22Rv1 (cell line): ENCODE results near the gene WASF1.
"Not testable (repeated sequence)": the region's sequence is repeated elsewhere in the genome, so short reads cannot be mapped to it uniquely, and the experiment has no call there.

Source experiments
- H3K27ac ChIP-seq: fragments of 450-650 bp; 2 replicates; pipeline ENCODE4 v1.5.1; 2017
- ZFX ChIP-seq: fragments of 450-650 bp; IDR thresholded peaks from 2 replicates; pipeline ENCODE4 v1.6.1; 2017; ENCODE audit warnings: antibody characterized with exemption, borderline replicate concordance
- TF ChIP-seq, protein P1 (sequence below): fragments of 450-650 bp; IDR thresholded peaks from 2 replicates; pipeline ENCODE4 v1.5.1; 2017; ENCODE audit warnings: mild to moderate bottlenecking

WASF1 gene

DNA sequence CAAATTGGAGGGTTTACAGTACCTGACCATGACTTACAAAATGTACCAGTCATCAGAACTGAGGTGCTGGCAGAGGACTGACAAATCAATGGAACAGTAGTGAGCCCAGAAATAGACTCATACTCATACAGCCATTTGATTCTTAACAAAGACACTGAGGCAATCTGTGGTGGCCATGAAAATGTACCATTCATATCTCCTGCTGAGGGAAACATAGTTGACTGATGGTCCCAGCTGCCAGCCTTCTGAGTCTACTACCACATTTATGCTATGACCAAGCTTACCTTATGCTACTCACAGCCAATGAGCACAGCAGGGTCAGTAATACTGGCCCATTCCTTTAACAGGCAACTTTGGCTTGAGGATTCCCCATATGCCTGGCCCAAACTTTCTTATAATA, 88.6 kb downstream of the WASF1 start:
- TF ChIP-seq, protein P1, sequence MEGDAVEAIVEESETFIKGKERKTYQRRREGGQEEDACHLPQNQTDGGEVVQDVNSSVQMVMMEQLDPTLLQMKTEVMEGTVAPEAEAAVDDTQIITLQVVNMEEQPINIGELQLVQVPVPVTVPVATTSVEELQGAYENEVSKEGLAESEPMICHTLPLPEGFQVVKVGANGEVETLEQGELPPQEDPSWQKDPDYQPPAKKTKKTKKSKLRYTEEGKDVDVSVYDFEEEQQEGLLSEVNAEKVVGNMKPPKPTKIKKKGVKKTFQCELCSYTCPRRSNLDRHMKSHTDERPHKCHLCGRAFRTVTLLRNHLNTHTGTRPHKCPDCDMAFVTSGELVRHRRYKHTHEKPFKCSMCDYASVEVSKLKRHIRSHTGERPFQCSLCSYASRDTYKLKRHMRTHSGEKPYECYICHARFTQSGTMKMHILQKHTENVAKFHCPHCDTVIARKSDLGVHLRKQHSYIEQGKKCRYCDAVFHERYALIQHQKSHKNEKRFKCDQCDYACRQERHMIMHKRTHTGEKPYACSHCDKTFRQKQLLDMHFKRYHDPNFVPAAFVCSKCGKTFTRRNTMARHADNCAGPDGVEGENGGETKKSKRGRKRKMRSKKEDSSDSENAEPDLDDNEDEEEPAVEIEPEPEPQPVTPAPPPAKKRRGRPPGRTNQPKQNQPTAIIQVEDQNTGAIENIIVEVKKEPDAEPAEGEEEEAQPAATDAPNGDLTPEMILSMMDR = no peak
- TF ChIP-seq ZFX = no peak
- H3K27ac ChIP-seq = no peak overlapping the region

DNA sequence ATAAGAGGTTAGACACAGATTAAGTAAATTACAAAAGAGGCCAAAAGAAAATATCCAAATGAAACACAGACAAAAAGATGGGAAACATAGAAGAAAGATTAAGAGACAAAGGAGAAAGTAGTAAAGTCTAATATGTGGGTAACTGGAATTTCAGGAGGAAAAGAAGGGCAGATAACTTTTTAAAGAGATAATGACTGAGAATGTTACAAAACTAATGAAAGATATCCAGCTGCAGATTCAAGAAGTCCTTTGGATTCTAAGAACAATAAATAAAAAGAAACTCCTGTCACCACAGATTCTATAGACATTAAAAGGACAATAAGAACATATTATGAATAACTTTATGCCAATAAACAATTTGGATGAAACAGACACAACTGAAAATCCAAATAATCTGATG, 90.1 kb downstream of the WASF1 start:
- TF ChIP-seq, protein P1 = no peak
- TF ChIP-seq ZFX = no peak
- H3K27ac ChIP-seq = no peak overlapping the region

DNA sequence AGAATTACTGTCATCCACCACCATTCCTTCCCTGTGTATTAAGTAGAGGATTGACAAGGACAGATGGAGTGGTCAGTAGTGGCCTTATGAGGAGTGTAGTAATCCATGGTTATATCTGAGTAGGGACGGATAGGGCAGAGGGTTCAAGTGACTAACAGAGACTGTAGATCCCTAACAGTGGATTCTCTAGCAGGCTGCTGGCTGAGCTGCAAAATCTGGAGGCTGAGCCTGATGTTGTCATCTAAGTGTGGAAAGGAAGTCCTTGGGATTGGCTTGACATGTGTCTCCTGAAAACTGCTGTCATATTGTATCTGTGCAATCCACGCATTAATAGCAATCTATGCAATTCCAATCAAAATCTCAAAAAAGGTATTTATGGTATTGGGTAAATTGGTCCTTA, 94.2 kb downstream of the WASF1 start:
- TF ChIP-seq, protein P1 = no peak
- no peak for TF ChIP-seq ZFX
- H3K27ac ChIP-seq = no peak overlapping the region

DNA sequence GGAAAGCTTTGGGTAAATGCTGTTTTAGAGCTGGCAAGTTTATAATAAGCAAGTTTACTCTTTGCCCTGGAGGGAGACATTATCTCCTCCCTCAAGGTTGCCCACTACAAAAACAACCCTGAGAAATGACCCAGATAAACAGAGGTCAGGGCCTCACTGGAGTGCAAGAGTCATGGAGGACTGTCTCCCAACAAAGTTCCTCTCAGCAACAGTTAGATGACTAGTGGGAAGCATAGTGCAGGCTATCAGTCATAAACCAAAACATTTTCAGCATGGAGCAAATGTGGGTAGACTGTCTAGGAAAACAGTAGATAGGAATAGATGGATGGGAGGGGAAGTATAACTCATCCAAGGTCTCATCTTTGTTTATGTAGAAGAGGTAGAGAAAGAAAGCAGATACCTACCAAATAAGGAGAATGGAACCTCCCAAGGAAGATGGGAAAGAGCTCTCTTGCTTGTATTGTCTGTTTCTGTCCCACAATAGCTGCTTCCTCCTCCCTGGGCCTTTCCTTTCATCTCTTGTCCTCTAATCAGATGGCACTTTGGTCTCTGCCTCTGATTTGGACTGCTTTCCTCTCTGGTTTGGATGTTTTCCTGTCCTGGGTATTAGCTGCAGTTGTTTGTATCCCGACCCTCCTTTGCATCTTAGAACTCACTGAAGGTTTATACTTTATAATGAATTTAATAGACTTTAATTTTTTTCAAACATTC, 95.4 kb downstream of the WASF1 start:
- no peak for TF ChIP-seq ZFX
- TF ChIP-seq, protein P1 = no peak
- H3K27ac ChIP-seq = no peak overlapping the region

DNA sequence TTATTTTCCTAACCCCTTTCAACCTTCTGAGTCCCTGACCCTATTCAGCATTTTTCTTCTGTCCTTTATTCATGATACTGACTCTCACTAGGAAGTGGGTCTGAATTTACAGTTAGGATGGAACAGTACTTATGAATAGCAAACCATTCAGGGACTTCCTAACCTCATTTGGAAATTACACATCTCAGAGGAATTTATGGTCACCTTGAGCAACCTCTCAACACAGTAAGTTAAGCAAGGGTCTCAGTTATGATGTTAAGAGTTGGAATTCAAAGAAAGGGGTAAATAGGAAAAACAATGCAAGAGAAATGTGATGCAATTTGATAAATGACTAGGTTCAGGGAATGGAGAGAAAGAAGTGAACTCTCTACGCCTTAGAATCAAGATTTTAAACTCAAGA, 104.1 kb downstream of the WASF1 start:
- no peak for TF ChIP-seq ZFX
- TF ChIP-seq, protein P1 = no peak
- H3K27ac ChIP-seq = no peak overlapping the region

DNA sequence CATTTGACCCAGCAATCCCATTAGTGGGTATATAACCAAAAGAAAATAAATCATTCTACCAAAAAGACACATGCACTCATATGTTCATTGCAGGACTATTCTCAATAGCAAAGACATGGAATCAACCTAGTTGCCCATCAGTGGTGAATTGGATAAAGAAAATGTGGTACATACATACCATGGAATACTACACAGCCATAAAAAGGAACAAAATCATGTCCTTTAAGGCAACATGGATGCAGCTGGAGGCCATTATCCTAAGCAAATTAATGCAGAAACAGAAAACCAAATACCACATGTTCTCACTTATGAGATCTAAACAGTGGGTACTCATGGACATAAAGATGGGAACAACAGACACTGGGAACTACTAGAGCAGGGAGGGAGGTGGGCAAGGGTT, 106.0 kb downstream of the WASF1 start:
- H3K27ac ChIP-seq = not testable (repeated sequence)

DNA sequence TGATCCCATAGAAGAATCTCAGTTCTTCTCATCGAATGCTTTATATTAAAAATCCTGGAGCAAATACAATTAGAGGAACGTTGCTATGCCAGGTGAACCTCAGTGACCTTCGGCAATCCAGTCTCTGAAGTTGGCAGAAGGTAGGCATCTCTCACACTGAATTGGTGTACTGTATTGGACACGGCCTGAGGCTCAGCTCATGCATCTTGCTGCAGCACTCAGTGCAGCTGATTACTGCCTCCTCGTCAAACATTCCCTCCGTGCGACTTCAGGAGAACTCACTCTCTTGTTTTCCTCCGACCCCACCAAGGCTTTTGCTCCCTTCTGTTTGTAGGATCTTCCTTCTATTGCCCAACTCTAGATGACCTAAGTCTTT, 110.9 kb downstream of the WASF1 start:
- no peak overlapping the region for H3K27ac ChIP-seq
- TF ChIP-seq ZFX = no peak
- TF ChIP-seq, protein P1 = no peak
